IMR-90 (cell line): ENCODE measurements around the gene GYG2. TPM values are rescaled to one million over a fixed set of nuclear protein-coding genes. Genes with fewer than 3 reads are reported as not detected.
"Not testable (repeated sequence)": the region's sequence is repeated elsewhere in the genome, so short reads cannot be mapped to it uniquely, and the experiment has no call there.

ENCODE experiments used
- ATAC-seq: fragments of 200-7000 bp; cut with Tn5 transposase; 2 replicates; pipeline ENCODE4 v1.9.1; 2020; ENCODE audit warnings: low read depth, mild to moderate bottlenecking, moderate library complexity
- BruUV-seq: library from RNA; stranded (reverse); fragments of 400-500 nt; replicated peaks from 2 replicates; lab custom pipeline; 2021; lab: Mats Ljungman, UMichigan
- CTCF ChIA-PET: fragments of 300-600 bp; formaldehyde crosslinking; extraction: SDS; loops from one replicate; lab custom pipeline; 2021; ENCODE audit warnings: antibody characterized with exemption; lab: Yijun Ruan, JAX
- POLR2A ChIA-PET: fragments of 300-600 bp; sonication (Branson Sonifier 250); formaldehyde crosslinking; loops from one replicate; lab custom pipeline; 2022; ENCODE audit warnings: antibody characterized with exemption; ENCODE audit not compliant: unreplicated experiment; lab: Charles Lee
- DNase-seq: peaks from one replicate; pipeline ENCODE4 v3.0.0; 2013
- H2AFZ ChIP-seq: replicated peaks from 2 replicates; pipeline ENCODE3; 2013; ENCODE audit warnings: low read length, mild to moderate bottlenecking; ENCODE audit not compliant: poor library complexity
- H2AK5ac ChIP-seq: 2 replicates; pipeline ENCODE4 v1.6.1; 2013; ENCODE audit warnings: low read depth, low read length, inconsistent platforms
- H2AK9ac ChIP-seq: replicated peaks from 2 replicates; pipeline ENCODE3; 2013; ENCODE audit warnings: mild to moderate bottlenecking, low read depth, low read length, moderate library complexity; ENCODE audit not compliant: poor library complexity
- H2BK120ac ChIP-seq: 2 replicates; pipeline ENCODE4 v1.6.1; 2013; ENCODE audit warnings: low read depth, low read length, inconsistent platforms
- H2BK15ac ChIP-seq: 3 replicates; pipeline ENCODE4 v1.6.1; 2013; ENCODE audit warnings: low read depth, low read length, inconsistent platforms
- H2BK20ac ChIP-seq: 2 replicates; pipeline ENCODE4 v1.6.1; 2013; ENCODE audit warnings: low read depth, mild to moderate bottlenecking, inconsistent platforms, low read length, moderate library complexity
- H2BK5ac ChIP-seq: 2 replicates; pipeline ENCODE4 v1.6.1; 2013; ENCODE audit warnings: mild to moderate bottlenecking, low read depth, low read length, inconsistent platforms; ENCODE audit not compliant: poor library complexity, severe bottlenecking
- H3K14ac ChIP-seq: replicated peaks from 2 replicates; pipeline ENCODE4 v1.6.1; 2013; ENCODE audit warnings: low read depth, low read length, inconsistent platforms
- H3K18ac ChIP-seq: 2 replicates; pipeline ENCODE4 v1.6.1; 2013; ENCODE audit warnings: low read depth, low read length, control low read depth
- H3K23ac ChIP-seq: 2 replicates; pipeline ENCODE4 v1.6.1; 2013; ENCODE audit warnings: low read depth, low read length, inconsistent platforms
- H3K27ac ChIP-seq: 2 replicates; pipeline ENCODE4 v1.5.1; 2013; ENCODE audit warnings: mild to moderate bottlenecking, control low read depth, low read length; ENCODE audit not compliant: insufficient read depth
- H3K27me3 ChIP-seq: 2 replicates; pipeline ENCODE4 v1.6.1; 2013; ENCODE audit warnings: low read length; ENCODE audit not compliant: control insufficient read depth, insufficient read depth
- H3K36me3 ChIP-seq: 2 replicates; pipeline ENCODE4 v1.6.1; 2013; ENCODE audit warnings: low read length, mixed read lengths; ENCODE audit not compliant: control insufficient read depth, insufficient read depth
- H3K4ac ChIP-seq: 2 replicates; pipeline ENCODE4 v1.6.1; 2013; ENCODE audit warnings: low read depth, low read length, inconsistent platforms
- H3K4me1 ChIP-seq: 2 replicates; pipeline ENCODE4 v1.6.1; 2013; ENCODE audit warnings: low read length, mixed read lengths; ENCODE audit not compliant: control insufficient read depth, insufficient read depth
- H3K4me2 ChIP-seq: 2 replicates; pipeline ENCODE4 v1.6.1; 2013; ENCODE audit warnings: low read depth, mild to moderate bottlenecking, control low read depth, low read length, moderate library complexity
- H3K4me3 ChIP-seq: 2 replicates; pipeline ENCODE4 v1.5.1; 2013; ENCODE audit warnings: low read depth, mild to moderate bottlenecking, control low read depth, low read length, moderate library complexity; ENCODE audit not compliant: insufficient read depth
- H3K56ac ChIP-seq: 2 replicates; pipeline ENCODE4 v1.6.1; 2013; ENCODE audit warnings: low read length, inconsistent platforms; ENCODE audit not compliant: insufficient read depth; ENCODE audit errors: extremely low read depth
- H3K79me1 ChIP-seq, 2 experiments: 2 replicates each; pipeline ENCODE4 v1.6.1; 2013; ENCODE audit warnings: low read length in 2 of 2, inconsistent platforms in 1 of 2, low read depth in 1 of 2
- H3K9ac ChIP-seq: 2 replicates; pipeline ENCODE4 v1.6.1; 2013; ENCODE audit warnings: low read depth, low read length, control low read depth
- H3K9me1 ChIP-seq: 2 replicates; pipeline ENCODE4 v1.6.1; 2013; ENCODE audit warnings: low read length, inconsistent platforms; ENCODE audit not compliant: insufficient read depth
- H3K9me3 ChIP-seq: 2 replicates; pipeline ENCODE4 v1.6.1; 2013; ENCODE audit warnings: low read length; ENCODE audit not compliant: control insufficient read depth, insufficient read depth
- H4K20me1 ChIP-seq: 2 replicates; pipeline ENCODE4 v1.6.1; 2013; ENCODE audit warnings: low read length, inconsistent platforms; ENCODE audit not compliant: insufficient read depth
- H4K5ac ChIP-seq: 2 replicates; pipeline ENCODE4 v1.6.1; 2013; ENCODE audit warnings: mild to moderate bottlenecking, low read depth, low read length, control low read depth
- H4K8ac ChIP-seq, 2 experiments: 2 replicates each; pipeline ENCODE4 v1.6.1; 2013; ENCODE audit warnings: low read depth in 2 of 2, low read length in 2 of 2, control low read depth in 1 of 2, inconsistent platforms in 1 of 2
- H4K91ac ChIP-seq: 2 replicates; pipeline ENCODE4 v1.6.1; 2013; ENCODE audit warnings: low read depth, low read length, inconsistent platforms; ENCODE audit not compliant: insufficient read depth
- WGBS, 2 experiments: methylation state at CpG; one replicate each; pipeline versions ENCODE4 v1.1.5 to v1.1.7; 2013; ENCODE audit warnings: missing lambda C conversion rate in 2 of 2; ENCODE audit not compliant: insufficient read length in 1 of 2; ENCODE audit errors: extremely low coverage in 2 of 2; 5-methylcytosine and 5-hydroxymethylcytosine counted together
- dilution Hi-C: fragments of 300-500 bp; cut with HindIII; formaldehyde crosslinking; loops from one replicate; pipeline ENCODE4 v1.14.3; 2018; ENCODE audit warnings: low sequenced_read_pairs; ENCODE audit not compliant: unreplicated experiment
- in situ Hi-C: fragments of 300-500 bp; cut with MboI; formaldehyde crosslinking; loops from 3 replicates; pipeline ENCODE4 v1.14.3; 2019; ENCODE audit warnings: low sequenced_read_pairs, inconsistent platforms, mixed read lengths
- intact Hi-C: fragments of 100-400 bp; cut with micrococcal nuclease; formaldehyde crosslinking; loops from 2 replicates; pipeline ENCODE4 v1.10.0; 2022
- polyA plus RNA-seq, 3 experiments: library from polyadenylated mRNA; depleted of rRNA; stranded (reverse); fragments of >200 nt; gene quantifications; 2 replicates each; pipeline ENCODE4 v1.2.3, GENCODE V29; 2012; ENCODE audit warnings: low replicate concordance in 1 of 3
- total RNA-seq: library from RNA; depleted of rRNA; stranded (reverse); fragments of >200 nt; gene quantifications from 2 replicates; pipeline ENCODE4 v1.2.3, GENCODE V29; 2012

The GYG2 gene
- total and polyA plus RNA-seq, 2 of the 4 experiments (the other 2 are of a cell fraction) = 9.6 to 13.1 TPM

DNA sequence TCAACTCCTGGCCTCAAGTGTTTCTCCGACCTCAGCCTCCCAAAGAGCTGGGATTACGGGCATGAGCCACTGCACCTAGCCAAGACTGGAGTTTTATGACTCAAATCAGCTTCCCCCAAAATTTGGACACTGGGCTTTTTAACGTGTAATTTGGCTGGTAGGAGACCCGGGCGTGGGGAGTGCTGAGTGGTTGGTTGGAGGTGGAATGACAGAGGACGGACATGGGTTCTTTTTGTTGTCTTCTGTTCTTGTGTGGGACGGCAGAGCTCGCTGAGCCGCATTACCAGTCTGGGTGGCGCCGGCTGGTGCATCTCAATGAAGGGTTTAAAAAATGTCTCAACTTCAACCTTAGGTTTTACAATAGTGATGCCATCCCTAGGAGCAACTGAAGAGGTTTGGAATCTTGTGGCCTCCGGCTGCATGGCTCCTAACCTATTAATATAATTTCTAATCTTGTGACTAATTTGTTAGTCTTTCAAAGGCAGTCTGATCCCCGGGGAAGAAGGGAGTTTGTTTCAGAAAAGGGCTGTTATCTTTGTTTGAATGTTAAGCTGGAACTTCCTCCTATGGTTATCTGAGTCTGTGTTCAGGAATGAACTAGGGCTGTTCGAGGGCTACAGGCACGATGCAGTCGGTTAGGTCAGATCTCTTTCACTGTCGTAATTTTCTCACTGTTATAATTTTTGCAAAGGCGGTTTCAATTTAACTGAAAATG is 26.2 kb upstream of the GYG2 start:
- H3K27me3 ChIP-seq, POLR2A ChIA-PET, H2BK5ac ChIP-seq, H2AFZ ChIP-seq, H3K9me3 ChIP-seq, H3K4me2 ChIP-seq, H4K20me1 ChIP-seq, intact Hi-C loops, H2AK5ac ChIP-seq, H3K36me3 ChIP-seq, H3K9ac ChIP-seq, H3K4me1 ChIP-seq, dilution Hi-C loops, H3K56ac ChIP-seq, H3K4me3 ChIP-seq, H2AK9ac ChIP-seq, H2BK15ac ChIP-seq, H4K5ac ChIP-seq, H3K9me1 ChIP-seq, BruUV-seq, H3K18ac ChIP-seq, H3K23ac ChIP-seq, H3K79me1 ChIP-seq, CTCF ChIA-PET, H4K91ac ChIP-seq: not testable (repeated sequence)
- Histone ChIP-seq H4K8ac (peak overlapping the region in 1 of 2 experiments; percentile 40; a peak in 2 of 4 replicates), H2BK120ac (0 out of 2 replicates have a peak overlapping the region, but pooled peaks have one; percentile 23), H3K14ac (0 out of 2 replicates have a peak overlapping the region, but pooled peaks have one; percentile 41), H3K4ac (peak overlapping the region; percentile 19; the same call in 1 of the 2 replicates), H2BK20ac (0 out of 2 replicates have a peak overlapping the region, but pooled peaks have one; percentile 1), H3K27ac (peak overlapping the region; percentile 23)
- WGBS, 2 experiments = no CpG with 5 or more reads among the region's 18 CpGs
- peak; percentile 65 for DNase-seq
- peak; percentile 94 for ATAC-seq
- in situ Hi-C loops = loop anchor here (25.0 kb wide), 1 partner anchor 1340 kb away; the partner anchor contains the start of gene ASMTL

DNA sequence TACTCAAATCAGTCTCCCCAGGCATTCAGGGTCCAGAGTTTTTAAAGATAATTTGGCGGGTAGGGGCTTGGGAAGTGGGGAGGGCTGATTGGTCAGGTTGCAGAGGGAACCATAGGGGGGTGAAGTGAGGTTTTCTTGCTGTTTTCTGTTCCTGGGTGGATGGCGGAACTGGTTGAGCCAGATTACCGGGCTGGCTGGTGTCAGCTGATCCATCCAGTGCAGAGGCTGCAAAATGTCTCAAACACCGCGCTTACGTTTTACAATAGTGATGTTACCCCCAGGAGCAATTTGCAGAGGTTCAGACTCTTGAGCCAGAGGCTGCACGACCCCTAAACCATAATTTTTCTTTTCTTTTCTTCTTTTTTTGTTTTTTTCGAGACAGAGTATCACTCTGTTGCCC is 25.2 kb upstream of the GYG2 start:
- DNase-seq, H4K5ac ChIP-seq, POLR2A ChIA-PET, H3K4me3 ChIP-seq, BruUV-seq, ATAC-seq, H3K9me1 ChIP-seq, H3K36me3 ChIP-seq, H3K4me2 ChIP-seq, intact Hi-C loops, H3K23ac ChIP-seq, H2AK9ac ChIP-seq, H3K18ac ChIP-seq, H2BK15ac ChIP-seq, H3K4me1 ChIP-seq, H2BK5ac ChIP-seq, H3K27me3 ChIP-seq, H2BK20ac ChIP-seq, H2AFZ ChIP-seq, H3K14ac ChIP-seq, H4K8ac ChIP-seq, H4K91ac ChIP-seq, H3K4ac ChIP-seq, dilution Hi-C loops, CTCF ChIA-PET, H2BK120ac ChIP-seq, H4K20me1 ChIP-seq, H2AK5ac ChIP-seq, H3K79me1 ChIP-seq, H3K56ac ChIP-seq, H3K9ac ChIP-seq, H3K9me3 ChIP-seq, H3K27ac ChIP-seq: not testable (repeated sequence)
- in situ Hi-C loops = loop anchor here (25.0 kb wide), 1 partner anchor 1341 kb away; the partner anchor contains the start of gene ASMTL
- 61% methylated on average over 4 of the region's 8 CpGs; no CpG with 5 or more reads in 1 of the 2 experiments for WGBS, 2 experiments
